Right lung (tissue), 5 donors: Measurements from ENCODE around the gene RNF7. TPM values are rescaled to one million over a fixed set of nuclear protein-coding genes. Genes with fewer than 3 reads are reported as not detected.
"Not testable (repeated sequence)": the region's sequence is repeated elsewhere in the genome, so short reads cannot be mapped to it uniquely, and the experiment has no call there.

Source experiments
- DNase-seq, 2 donors: peaks; one replicate each; pipeline ENCODE4 v3.0.0-alpha.2; 2013
- polyA plus RNA-seq, 5 donors: library from polyadenylated mRNA; unstranded; fragments of 120-200 nt; gene quantifications; one replicate each; pipeline versions ENCODE4 v1.2.1 to v1.2.3, GENCODE V29; 2013; ENCODE audit warnings: inconsistent platforms in 1 of 5, low replicate concordance in 1 of 5; ENCODE audit not compliant: insufficient read length in 5 of 5, insufficient read depth in 1 of 5

Gene RNF7
- polyA plus RNA-seq, 5 donors: 79.2 to 111 (median 97.4) TPM

GRCh38 chr3:141776885-141777284 is 38.8 kb downstream of the RNF7 start:
- DNase-seq: no peak

GRCh38 chr3:141777957-141778813 is 40.1 kb downstream of the RNF7 start:
- DNase-seq: no peak

GRCh38 chr3:141779667-141780066 is 41.6 kb downstream of the RNF7 start:
- no peak for DNase-seq

- DNase-seq: no peak
These were observed 44.4 kb downstream of the RNF7 start for GRCh38 chr3:141782386-141782932.

- DNase-seq: no peak
These were observed 45.5 kb downstream of the RNF7 start for GRCh38 chr3:141783632-141784031.

- DNase-seq: no peak
These were observed 46.0 kb downstream of the RNF7 start for GRCh38 chr3:141784096-141784495.

- no peak for DNase-seq
These were observed 46.4 kb downstream of the RNF7 start for GRCh38 chr3:141784531-141784930.

GRCh38 chr3:141788149-141788548 is 50.1 kb downstream of the RNF7 start:
- no peak for DNase-seq

GRCh38 chr3:141788750-141789149 is 50.7 kb downstream of the RNF7 start:
- not testable (repeated sequence) for DNase-seq

- no peak for DNase-seq
These were observed 51.2 kb downstream of the RNF7 start for GRCh38 chr3:141789281-141789680.

GRCh38 chr3:141790171-141790570 is 52.1 kb downstream of the RNF7 start:
- no peak for DNase-seq

GRCh38 chr3:141792495-141792894 is 54.4 kb downstream of the RNF7 start:
- DNase-seq: no peak

GRCh38 chr3:141793476-141794260 is 55.6 kb downstream of the RNF7 start:
- no peak for DNase-seq

- no peak for DNase-seq
These were observed 57.2 kb downstream of the RNF7 start for GRCh38 chr3:141795276-141795675.

- DNase-seq: no peak
These were observed 57.6 kb downstream of the RNF7 start for GRCh38 chr3:141795741-141796080.

- peak; percentile 12 to 47 for DNase-seq
These were observed 58.2 kb downstream of the RNF7 start for GRCh38 chr3:141796081-141796888.

Other genes with a start within 250 kb of the RNF7 start
- gene GRK7, start 25.1 kb downstream of the RNF7 start, polyA plus RNA-seq: under 1 TPM; 0.06 to 0.17 (median 0.14) TPM
- 100 to 1,000 TPM in 4 of 5 donors, 10 to 100 TPM in 1; 99.9 to 139 (median 113) TPM for gene ATP1B3, start 138.3 kb downstream of the RNF7 start, polyA plus RNA-seq